IPS-NIHi7 (cell line): ENCODE measurements around the gene CUX1.

Experiments
- DNase-seq: peaks from one replicate; pipeline ENCODE4 v3.0.0; 2012; ENCODE audit warnings: mixed read lengths; ENCODE audit errors: extremely low spot score

The CUX1 gene

DNA sequence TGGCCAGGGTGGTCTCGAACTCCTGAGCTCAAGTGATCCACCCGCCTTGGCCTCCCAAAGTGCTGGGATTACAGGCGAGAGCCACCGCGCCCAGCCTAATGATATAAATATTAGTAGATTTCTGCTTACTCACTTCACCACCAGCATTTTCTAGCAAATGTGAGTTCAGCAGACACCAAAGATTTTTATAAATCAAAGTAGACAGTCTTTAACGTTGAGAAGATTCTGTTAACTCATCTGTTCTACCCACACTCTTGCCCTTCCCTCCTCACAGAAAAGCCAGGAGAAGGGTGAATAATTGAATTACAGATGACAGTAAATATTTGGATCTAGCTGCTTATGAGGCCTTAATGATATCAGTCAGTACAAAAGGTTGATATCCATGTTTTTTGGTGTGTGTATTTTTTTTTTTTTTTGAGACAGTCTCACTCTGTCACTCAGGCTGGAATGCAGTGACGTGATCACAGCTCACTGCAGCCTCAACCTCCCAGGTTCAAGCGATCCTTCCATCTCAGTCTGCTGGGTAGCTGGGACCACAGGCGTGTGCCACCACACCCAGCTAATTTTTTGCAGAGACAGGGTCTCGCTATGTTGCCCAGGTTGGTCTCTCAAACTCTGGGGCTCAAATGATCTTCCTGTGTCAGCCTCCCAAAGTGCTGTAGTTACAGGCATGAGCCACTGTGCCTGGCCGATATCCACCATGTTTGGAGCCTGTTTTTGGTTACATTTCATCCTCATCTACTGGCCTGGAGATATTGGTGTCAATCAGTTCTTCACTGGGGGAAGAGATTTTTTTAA lies 120.5 kb downstream of the CUX1 start:
- DNase-seq, result no peak

DNA sequence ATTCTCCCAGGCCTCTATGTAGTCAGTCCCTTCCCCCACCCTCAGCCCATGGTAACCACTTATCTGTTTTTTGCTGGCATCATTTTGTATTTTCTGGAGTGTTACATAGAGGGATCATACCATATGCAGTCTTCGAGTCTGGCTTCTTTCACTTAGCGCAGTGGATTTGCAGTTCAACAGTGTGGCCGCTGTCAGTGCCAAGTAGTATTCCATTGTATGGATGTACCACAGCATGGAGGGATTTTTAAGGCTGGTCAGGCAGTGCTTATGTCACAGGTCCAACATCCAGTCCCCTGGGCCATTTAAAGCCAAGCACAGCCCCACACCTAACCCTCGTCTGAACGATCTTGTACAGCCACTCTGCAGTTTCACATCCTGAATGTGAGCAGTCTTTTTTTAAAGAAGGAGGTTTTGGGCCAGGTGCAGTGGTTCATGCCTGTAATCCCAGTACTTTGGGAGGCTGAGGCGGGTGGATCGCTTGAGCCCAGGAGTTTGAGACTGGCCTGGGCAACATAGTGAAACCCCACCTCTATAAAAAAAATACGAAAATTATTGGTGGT lies 121.8 kb downstream of the CUX1 start:
- DNase-seq, result no peak

DNA sequence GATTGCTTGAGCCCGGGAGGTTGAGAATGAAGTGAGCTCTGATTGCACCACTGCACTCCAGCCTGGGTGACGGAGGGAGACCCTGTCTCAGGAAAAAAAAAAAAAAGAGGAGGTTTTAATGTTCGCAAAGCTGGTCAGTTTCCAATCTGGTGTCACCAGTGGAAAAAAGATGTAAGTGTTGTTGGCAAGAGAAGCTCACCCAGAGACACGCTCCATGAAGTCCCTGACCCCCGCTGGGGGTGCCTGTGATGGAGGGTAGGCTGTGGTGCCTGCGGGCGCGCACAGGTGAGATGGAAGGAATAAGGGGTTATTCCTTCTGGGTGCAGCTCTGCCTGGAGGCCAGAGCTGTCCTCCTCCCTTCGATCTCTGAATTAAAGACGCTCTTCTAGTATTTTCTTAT lies 122.7 kb downstream of the CUX1 start:
- DNase-seq, result no peak

DNA sequence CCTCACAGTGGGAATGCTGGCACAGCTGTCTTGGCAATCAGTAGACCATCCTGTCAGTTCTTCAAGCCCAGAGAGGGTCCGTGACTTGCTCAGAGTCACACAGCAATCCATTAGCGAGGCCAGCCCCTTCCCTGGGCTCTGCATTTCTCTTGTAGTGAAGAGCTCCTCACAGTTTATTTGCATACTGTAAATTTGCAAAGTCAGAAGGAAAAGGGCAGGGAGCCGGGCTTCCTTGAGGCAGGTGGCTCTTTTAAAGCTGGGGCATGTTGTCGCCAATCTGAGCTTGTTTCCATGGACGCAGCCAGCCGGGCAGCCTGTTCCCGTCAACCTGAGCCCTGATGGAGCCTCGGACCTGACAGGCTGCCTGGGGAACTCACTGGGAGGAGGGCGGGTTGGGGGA lies 123.4 kb downstream of the CUX1 start:
- DNase-seq, result peak; percentile 48

DNA sequence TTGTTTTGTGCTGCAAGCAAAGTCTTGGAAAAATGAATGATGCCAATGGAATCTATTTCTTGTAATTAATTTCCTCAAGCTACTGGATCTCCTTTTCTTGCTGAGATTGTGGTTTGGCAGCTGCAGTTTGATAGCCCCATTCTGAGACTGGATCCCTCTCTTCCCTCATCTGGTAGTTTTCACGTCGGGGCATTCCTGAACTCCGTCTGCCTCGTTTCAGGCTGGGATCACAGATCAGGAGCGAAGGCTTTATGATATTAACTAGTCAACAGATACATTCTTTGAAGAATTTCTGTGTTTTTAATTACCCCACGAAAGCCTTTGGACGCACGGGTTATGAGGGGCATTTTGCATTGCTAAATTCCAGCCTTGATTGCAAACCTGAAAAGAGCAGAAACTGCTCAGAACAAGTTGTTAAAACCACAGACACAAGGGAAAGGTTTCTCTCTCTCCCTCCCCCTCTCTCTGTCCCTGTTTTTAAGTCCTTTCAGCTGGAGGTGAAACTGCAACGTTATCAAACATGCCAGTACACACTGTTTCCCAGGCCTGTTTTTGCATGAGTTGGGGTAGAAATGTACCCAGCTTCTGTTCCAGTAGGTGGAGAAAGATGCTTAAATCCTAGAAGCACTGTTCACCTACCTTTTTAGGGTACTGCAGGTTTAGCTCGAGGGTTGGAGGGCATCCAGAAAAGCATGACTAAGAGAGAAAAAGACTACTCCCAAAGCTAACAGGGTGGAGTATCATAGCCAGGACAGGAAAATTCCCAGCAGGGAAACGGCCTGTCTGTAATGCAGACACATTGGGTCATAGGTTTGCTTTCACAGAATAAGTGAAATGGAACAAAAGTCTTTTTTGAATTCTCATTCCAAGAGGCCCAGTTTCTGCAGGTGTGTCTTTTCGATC lies 124.3 kb downstream of the CUX1 start:
- no peak for DNase-seq

DNA sequence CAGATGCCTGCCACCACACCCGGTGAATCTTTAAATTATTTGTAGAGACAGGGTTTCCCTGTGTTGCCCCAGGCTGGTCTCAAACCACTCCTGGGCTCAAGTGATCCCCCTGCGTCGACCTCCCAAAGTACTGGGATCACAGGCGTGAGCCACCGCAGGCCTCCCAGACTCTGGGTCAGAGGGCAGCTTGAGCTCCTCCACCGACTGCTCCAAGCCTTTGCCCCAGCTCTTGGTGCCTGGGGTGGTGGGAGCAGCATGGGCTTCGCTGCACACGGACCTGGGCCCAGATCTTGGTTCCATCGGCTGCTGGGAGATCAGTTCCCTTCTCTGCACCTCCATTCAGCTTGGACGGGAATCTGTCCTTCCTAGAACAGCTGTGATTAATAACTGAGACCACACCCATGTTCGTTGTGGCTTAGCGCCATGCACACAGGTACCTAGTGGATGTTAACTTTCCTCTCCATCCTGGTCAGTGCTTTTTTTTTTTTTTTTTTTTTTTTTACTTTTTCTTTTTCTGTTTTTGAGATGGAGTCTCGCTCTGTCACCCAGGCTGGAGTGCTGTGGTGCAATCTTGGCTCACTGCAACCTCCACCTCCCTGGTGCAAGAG lies 125.3 kb downstream of the CUX1 start:
- DNase-seq, result no peak

DNA sequence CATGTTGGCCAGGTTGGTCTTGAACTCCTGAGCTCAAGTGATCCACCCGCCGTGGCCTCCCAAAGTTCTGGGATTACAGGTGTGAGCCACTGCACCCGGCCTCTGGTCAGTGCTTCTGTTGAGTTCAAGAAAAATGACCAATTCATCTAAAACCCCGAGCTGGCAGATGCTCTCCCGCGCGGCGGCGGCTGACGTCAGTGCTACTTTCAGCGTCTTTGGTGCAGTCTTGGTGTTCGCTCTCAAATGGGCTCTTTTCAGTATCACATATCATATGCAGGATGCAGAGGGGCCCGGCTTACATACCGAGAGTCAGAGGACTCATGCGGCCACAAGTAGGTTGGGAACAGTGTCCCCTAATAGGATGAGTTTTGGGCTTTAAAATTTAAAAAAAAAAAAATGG lies 125.9 kb downstream of the CUX1 start:
- DNase-seq, result no peak

DNA sequence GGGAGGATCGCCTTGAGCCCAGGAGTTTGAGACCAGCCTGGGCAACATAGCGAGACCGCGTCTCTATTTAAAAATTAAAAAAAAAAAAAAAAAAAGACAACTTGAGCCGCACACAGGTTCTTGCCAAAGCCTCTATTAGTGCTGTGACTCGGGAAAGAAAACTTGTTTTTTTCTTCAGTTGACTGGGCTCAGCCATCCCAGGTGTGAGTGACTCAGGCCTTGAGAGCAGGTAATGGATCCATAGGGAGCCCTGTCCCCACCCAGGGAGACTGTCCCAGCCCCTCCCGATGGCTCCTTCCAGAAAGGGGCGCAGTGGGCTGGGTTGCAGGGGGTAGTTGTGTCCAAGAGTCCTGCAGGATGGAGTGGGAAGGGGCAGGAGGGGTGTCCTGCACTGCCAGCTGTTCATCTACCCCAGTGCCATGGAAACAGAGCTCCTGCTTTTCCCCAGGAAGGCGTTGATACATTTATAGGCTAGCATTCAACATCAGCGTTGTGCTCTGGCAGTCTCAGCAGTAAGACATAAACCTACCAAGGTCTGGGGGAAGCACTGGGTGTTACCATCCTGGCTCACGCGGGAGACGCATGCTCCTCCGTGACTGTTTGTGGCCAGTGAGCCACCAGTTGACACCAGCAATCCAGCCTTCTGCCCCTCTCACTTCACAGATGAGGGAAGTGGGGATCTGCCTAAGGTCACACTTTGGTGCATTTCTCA lies 126.6 kb downstream of the CUX1 start:
- no peak for DNase-seq

DNA sequence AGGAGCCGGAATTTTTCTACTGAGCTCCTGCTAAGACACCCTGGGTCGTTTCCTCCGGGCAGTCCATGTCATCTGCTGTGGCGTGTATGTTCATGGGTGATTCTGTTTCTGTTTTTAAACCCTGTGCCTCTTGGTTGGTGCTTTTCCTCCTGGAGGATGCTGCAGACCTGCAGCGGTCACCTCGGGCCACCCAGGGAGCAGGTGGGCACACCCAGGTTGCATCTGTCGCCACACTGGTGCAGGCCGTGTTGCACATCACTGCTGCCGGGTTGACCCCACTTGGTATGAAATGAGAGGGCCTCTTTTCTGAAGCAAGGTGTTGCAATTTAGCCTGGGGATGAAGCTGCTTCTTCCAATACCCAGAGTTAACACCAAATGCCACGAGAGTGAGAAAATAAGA lies 127.2 kb downstream of the CUX1 start:
- DNase-seq, result no peak

DNA sequence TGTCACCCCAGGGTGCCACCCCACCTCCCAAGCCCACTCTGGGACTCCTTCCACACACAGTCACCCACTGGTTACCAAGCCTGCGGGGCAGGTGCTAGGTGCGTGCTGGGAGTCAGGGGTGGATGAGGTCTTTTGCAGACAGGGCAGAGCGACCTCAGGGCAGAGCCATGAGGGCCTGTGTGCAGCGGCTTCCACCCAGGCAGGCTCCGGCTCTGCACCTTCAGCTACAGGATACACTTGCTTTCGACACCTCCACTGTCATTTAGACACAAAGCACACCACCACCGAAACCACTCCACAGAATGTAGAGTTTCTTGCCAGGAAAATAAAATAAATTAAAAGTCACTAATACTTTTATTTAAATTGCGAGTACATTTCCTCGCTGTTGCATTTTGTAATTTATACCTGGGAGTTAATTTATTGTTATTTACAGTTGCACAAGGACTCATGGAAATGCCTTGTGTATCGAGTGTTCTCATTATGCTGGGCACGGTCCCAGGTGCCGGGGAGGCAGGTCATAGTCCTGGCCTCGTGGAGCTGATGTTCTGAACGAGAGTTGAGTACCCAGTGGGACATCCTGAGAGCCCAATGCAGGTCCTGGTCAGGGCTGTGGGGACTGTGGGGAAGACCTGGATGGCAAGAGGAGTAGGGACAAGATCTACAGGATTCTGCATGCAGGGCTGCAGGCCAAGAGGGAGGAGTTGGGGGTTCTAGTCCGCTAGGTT lies 127.8 kb downstream of the CUX1 start:
- DNase-seq, result no peak

DNA sequence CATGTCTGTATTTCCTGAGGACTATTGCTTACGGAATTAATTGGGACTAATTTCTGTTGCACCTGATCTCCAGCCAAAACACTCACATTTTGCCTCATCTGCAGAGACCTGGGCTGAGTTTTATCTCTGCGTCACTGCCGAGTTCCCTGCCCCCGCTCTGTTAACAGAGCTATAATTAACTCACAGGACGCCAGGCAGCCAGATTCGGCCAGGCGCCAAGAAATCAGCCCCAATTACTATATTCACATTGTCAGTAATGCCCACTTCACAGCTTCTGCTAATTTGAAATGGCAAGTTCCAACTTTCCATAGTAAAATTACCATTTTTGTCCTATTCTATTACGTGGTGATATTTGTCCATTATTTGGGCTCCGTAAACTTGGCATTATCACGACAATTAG lies 130.5 kb downstream of the CUX1 start:
- no peak for DNase-seq

DNA sequence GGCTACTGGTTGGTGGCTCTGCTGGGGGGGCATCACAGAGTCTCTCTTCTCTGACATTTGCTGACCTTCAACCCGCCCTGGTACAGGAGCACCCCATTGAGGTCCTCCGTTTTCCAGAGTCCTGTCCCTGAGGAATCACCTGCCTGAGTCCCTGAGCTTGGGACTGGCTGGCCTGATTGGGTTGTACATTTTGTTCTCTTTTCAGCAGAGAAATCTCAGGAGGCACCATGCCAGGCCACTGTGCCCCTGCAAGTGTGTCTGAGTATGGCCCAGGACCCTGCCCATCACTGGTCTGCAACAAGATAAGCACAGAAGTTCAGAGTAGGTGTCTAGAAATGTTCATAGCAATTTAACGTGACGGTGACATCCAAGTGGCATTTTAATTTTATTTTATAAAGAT lies 131.2 kb downstream of the CUX1 start:
- DNase-seq, result no peak

DNA sequence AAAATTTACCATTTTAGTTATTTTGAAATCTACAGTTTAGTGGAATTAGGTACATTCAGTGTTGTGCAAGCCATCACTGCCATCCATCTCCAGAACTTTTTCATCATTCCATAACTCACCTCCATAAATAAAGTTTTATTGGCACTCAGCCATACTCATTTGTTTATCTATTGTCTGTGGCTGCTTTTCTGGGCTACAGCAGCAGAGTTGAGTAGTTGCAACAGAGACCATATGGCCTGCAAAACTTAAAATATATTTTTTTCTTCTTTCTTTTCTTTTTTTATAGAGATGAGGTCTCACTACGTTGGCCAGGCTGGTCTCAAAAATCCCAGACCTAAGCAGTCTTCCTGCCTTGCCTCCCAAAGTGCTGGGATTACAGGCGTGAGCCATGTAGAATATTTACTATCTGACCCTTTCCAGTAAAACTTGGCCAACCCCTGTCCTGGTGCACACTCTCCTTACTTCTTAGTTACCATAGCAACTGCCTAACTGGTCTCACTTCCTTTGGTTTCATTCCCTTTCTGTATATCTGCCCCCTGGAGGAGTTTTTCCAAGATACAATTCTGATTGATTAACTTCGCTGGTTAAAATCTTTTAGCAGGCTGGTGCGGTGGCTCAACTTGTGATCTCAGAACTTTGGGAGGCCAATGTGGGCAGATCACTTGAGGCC lies 133.2 kb downstream of the CUX1 start:
- DNase-seq, result peak; percentile 55

DNA sequence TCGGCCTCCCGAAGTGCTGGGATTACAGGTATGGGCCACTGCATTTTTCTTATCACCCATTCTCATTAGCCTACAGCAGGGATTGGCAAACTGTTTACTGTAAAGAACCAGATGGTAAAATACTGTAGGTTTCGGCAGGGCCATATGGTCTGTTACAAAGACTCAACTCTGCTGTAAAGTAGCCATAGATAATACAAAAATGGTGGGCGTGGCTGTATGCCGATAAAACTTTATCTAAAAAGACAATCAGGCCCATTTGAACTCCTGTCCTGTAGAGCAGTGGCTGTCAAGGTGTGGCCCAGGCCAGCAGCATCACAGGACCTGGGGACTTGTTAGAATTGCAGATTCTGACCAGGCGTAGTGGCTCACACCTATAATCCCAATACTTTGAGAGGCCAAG lies 134.3 kb downstream of the CUX1 start:
- no peak for DNase-seq

DNA sequence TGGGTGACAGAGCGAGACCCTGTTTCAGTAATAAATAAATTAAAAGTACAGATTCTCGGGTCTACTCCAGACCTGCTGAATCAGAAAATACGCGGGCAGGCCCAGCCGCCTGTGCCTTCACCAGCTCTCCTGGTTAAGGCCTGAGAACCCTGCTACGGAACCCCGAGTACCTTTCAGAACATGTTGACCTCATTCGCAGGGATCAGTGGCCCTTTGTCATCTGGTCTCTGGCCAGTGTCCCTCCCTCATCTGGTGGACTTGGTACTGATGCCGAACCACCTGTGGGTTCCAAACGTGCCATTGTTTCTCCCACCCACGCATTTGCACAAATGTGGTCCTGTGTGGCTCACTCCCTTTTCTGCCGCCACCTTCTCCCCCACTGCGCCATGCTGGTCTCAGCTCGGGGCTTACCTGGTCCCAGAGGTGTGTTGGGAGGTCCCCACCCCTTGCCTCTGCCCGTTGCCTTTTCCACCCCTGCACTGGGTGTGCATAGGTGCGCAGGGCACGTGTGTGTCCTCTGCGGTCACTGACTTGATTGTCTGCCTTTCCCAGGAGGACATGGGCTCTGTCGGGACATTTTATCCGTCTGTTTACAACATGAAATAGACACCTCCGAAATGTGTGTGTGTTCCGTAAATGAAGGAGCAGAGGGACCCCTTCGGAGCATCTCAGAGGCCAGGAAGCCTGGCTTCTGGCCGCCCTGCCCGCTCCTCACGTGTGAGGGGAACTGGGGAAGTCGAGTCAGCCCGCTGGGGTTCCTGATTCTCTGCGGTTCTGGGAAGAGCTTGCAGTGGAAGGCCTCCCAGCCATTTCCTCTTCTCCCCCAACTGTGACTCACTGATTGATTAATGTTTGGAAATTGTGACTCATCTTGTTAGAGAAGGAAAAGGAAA lies 135.2 kb downstream of the CUX1 start:
- no peak for DNase-seq

DNA sequence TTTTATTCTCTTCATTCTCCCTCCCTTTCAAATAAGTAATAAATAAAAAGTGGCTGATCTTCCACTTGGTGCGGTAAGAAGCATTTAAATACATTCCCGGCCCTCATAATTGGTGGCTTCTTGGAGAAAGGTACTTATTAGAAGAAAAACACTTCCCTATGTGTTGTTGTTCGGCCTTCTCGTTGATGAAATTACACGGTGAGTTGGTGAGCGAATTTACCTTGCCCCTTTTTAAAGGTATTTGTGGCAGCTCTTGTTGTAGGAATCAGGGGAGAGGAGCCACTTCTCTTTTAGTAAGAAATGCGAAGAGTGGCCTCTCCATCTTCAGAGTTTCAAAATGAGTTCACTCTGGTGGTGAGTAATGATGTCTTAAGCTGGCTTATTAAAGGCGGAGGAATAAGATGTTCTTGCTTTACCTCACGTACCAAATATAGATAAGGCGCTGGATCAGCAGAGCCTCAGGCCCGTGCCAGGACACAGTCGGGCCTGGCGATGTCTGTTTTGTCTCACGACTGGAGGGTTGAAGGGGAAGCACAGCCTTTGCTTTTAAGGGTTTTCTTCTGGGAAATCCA lies 135.9 kb downstream of the CUX1 start:
- no peak for DNase-seq

DNA sequence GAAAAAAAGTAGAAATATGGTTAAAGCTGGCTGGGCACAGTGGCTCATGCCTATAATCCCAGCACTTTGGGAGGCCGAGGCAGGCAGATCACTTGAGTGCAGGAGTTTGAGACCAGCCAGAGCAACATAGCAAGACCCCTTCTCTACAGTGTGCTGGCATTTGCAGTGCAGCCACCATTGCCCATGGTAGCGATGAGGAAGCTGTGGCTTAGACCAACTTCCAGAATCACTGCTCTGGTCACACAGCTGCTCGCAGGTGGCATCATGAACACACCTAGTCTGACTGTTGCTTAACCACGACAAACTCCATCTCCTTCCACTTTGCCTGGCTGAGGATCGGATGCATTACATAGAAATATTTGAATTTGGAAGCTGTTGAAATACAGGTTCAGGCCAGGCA lies 137.1 kb downstream of the CUX1 start:
- no peak for DNase-seq

DNA sequence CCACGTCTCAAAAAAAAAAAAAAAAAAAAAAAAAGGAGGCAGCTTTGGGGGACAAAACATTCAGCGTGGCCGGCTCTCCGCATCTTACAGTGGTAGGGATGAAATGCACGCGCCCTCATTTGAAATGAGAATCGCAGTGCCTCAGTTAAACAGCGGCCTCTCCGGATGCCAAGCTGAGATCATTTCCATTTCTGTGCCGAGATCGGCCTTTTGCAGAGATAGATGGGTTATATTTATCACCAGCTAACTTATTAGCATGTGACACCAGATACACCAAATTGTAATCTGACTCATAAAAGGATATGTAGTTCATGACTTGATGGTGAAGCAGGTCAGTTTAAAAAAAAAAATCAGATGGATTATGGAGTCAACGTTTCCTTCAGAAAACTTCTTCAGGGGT lies 138.7 kb downstream of the CUX1 start:
- DNase-seq, result no peak
